GM12875 (cell line): ENCODE data around the gene NOC3L.

Experiments
- H3K4me3 ChIP-seq: one replicate; pipeline ENCODE4 v1.5.1; 2011; ENCODE audit warnings: low read depth, low read length, control low read depth
- CTCF ChIP-seq: IDR thresholded peaks from 2 replicates; pipeline ENCODE4 v1.5.1; 2011; ENCODE audit warnings: low read depth, mild to moderate bottlenecking, control low read depth, inconsistent platforms, low read length, moderate library complexity, borderline replicate concordance; ENCODE audit not compliant: insufficient read depth

The NOC3L gene

GRCh38 chr10:94316560-94316959 is 46.2 kb downstream of the NOC3L start:
- no peak for TF ChIP-seq CTCF
- H3K4me3 ChIP-seq: no peak overlapping the region

DNA sequence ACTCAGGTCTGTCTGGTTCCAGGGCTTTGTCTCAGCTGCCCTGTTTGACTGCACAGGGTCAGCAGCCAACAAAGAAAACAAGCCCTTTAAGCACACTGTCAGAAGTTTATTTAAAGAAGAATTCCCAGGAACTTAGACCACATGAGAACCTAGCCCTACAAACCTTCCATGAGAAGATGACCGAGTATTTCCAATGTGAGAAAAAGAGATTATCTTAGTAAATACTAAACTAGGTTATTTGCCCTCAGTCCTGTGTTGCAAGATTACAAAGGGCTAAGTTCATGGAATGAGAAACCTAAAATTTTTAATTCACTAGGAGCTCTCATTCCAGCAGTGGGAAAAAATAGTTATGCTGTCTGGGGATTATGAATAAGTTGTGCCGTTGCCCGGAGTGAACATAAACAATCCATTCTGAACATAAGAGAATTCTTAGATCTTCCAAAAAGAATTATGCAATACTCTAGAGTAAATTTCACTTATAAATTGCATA is 46.7 kb downstream of the NOC3L start:
- no peak for TF ChIP-seq CTCF
- H3K4me3 ChIP-seq: no peak overlapping the region

GRCh38 chr10:94315024-94315451 is 47.7 kb downstream of the NOC3L start:
- no peak for TF ChIP-seq CTCF

DNA sequence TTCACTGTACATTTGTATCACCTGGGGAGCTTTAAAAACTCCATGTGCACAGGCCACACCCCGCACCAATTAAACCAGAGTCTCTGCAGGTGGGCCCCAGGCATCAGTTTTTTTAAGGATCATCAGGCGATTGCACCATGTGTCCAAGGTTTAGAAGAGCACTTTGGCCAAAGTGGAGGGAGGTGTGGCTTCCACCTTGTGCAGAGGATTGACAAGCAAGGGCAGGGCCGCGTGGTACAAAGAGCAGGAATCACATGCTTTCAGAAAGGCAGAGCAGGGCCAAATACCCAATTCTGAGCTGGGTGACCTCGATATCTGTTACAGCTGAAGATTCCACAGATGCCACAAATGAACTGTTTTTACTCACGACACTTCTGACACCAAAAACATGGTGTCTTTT is 52.4 kb downstream of the NOC3L start:
- no peak for TF ChIP-seq CTCF
- H3K4me3 ChIP-seq: no peak overlapping the region

More at GRCh38 chr10:94315024-94315451, 47.7 kb downstream of the NOC3L start:
- no peak overlapping the region for H3K4me3 ChIP-seq

- TF ChIP-seq CTCF: no peak
- no peak overlapping the region for H3K4me3 ChIP-seq
Observed at GRCh38 chr10:94308866-94309265, 53.9 kb downstream of the NOC3L start.

DNA sequence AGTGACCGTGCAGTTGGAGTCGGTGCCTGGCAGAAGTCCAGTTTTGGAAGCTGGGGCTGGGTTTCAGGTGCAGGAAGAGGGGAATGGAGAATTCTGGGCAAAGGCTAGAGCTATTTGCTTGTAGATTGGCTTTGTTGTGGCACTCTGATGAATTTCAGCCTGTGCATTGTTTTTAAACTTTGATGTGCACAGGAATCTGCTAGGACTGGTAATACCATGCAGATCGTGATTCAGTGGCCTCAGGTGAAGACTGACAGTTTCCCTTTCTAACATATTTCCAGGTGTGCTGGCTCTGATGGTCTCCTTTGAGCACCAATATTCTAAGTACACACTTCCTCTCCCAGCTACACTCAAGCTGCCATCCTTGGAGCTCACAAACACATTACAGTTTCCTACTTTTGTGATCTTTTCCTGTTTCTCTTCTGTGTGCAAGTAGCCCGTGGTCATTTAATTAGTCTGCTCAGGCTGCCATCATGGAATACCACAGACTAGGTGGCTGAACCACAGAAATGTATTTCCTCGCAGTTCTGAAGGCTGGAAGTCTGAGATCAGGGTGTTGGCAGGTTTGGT is 55.6 kb downstream of the NOC3L start:
- no peak overlapping the region for H3K4me3 ChIP-seq
- no peak for TF ChIP-seq CTCF

DNA sequence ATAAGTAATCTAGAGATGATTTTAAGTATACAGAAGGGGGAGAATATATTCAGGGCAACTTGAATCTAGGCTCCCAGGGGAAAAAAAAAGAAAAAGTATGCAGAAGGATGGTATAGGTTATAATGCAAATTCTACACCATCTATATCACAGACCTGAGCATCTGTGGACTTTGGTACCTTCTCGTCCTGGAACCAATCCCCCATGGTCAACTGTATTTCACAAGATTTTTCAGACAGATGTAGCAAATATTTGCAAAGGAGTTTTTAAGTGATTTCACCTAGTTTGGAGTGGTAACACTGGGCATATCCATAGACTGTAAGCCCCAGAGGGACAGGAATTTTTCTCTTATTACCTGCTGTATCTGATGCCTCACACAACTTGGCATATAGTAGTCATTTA is 58.8 kb downstream of the NOC3L start:
- H3K4me3 ChIP-seq: no peak overlapping the region
- TF ChIP-seq CTCF: no peak
